HepG2 (cell line): ENCODE measurements around the gene MYORG. TPM values are rescaled to one million over a fixed set of nuclear protein-coding genes. Genes with fewer than 3 reads are reported as not detected.

Experiments
- AGO2 ChIP-seq: fragments of 200-400 bp; formaldehyde crosslinking; optimal IDR thresholded peaks from 2 replicates; pipeline ENCODE3; 2017; ENCODE audit warnings: mild to moderate bottlenecking, low read depth, low read length, moderate library complexity
- ASH2L ChIP-seq: fragments of 300-600, 200-600 bp; sonication (generic); IDR thresholded peaks from 2 replicates; pipeline ENCODE4 v1.7.0; 2017; ENCODE audit warnings: low read depth, mild to moderate bottlenecking, moderate library complexity, mixed read lengths, low read length; ENCODE audit not compliant: insufficient read length
- CBX1 ChIP-seq: IDR thresholded peaks from one replicate; pipeline ENCODE4 v1.6.1; 2016; ENCODE audit warnings: antibody characterized with exemption, low read depth
- FOXK2 ChIP-seq: fragments of 450-650 bp; IDR thresholded peaks from 2 replicates; pipeline ENCODE4 v1.6.1; 2016
- HNRNPH1 ChIP-seq: fragments of 200-400 bp; formaldehyde crosslinking; optimal IDR thresholded peaks from 2 replicates; pipeline ENCODE3; 2017; ENCODE audit warnings: mild to moderate bottlenecking, low read depth, low read length
- MTA1 ChIP-seq: sonication (generic); formaldehyde crosslinking; IDR thresholded peaks from 2 replicates; pipeline ENCODE4 v1.4.0; 2020; ENCODE audit warnings: missing genetic modification reagents, mild to moderate bottlenecking, borderline replicate concordance
- NRL ChIP-seq: sonication (generic); formaldehyde crosslinking; IDR thresholded peaks from 2 replicates; pipeline ENCODE4 v1.5.0; 2020; ENCODE audit warnings: missing genetic modification reagents, mild to moderate bottlenecking, moderate library complexity, borderline replicate concordance
- PAX8 ChIP-seq: sonication (generic); formaldehyde crosslinking; IDR thresholded peaks from 2 replicates; pipeline ENCODE4 v1.8.0; 2022; ENCODE audit warnings: mild to moderate bottlenecking, missing genetic modification reagents, borderline replicate concordance
- PCBP1 ChIP-seq: fragments of 200-400 bp; formaldehyde crosslinking; IDR thresholded peaks from 2 replicates; pipeline ENCODE4 v1.6.1; 2017; ENCODE audit warnings: mild to moderate bottlenecking, low read depth, low read length, borderline replicate concordance
- RBFOX2 ChIP-seq: fragments of 200-400 bp; formaldehyde crosslinking; IDR thresholded peaks from 2 replicates; pipeline ENCODE4 v1.6.1; 2017; ENCODE audit warnings: low read depth, mild to moderate bottlenecking, low read length
- RNF2 ChIP-seq: fragments of 450-650 bp; conservative IDR thresholded peaks from 2 replicates; pipeline ENCODE4 v1.6.1; 2016; ENCODE audit warnings: low read depth
- SIN3B ChIP-seq: fragments of 150-350 bp; IDR thresholded peaks from 2 replicates; pipeline ENCODE4 v1.6.1; 2014; ENCODE audit warnings: low read length
- SMAD3 ChIP-seq: sonication (generic); formaldehyde crosslinking; IDR thresholded peaks from 2 replicates; pipeline ENCODE4 v1.4.0; 2020; ENCODE audit warnings: missing genetic modification reagents
- STAG1 ChIP-seq: sonication (generic); formaldehyde crosslinking; IDR thresholded peaks from 2 replicates; pipeline ENCODE4 v1.4.0; 2020; ENCODE audit warnings: missing genetic modification reagents
- THYN1 ChIP-seq: sonication (generic); formaldehyde crosslinking; IDR thresholded peaks from 2 replicates; pipeline ENCODE4 v1.8.1; 2023; ENCODE audit warnings: low read depth, mild to moderate bottlenecking, moderate library complexity, missing genetic modification reagents, borderline replicate concordance
- TSC22D2 ChIP-seq: sonication (generic); formaldehyde crosslinking; IDR thresholded peaks from 2 replicates; pipeline ENCODE4 v1.5.1; 2020; ENCODE audit warnings: missing genetic modification reagents, mild to moderate bottlenecking, borderline replicate concordance
- ZBTB43 ChIP-seq: sonication (generic); formaldehyde crosslinking; conservative IDR thresholded peaks from 2 replicates; pipeline ENCODE4 v1.4.0; 2020; ENCODE audit warnings: missing genetic modification reagents
- ZFP37 ChIP-seq: sonication (generic); formaldehyde crosslinking; IDR thresholded peaks from 2 replicates; pipeline ENCODE4 v1.4.0; 2020; ENCODE audit warnings: missing genetic modification reagents, borderline replicate concordance
- ZHX2 ChIP-seq, 2 experiments: sonication (generic) in 1 of 2; formaldehyde crosslinking in 1 of 2; IDR thresholded peaks; 2 replicates each; pipeline versions ENCODE4 v1.6.1 to v1.9.0; 2014 to 2022; ENCODE audit warnings: antibody characterized with exemption in 1 of 2, borderline replicate concordance in 1 of 2, inconsistent platforms in 1 of 2, low read depth in 1 of 2, missing genetic modification reagents in 1 of 2
- ZNF17 ChIP-seq: sonication (generic); formaldehyde crosslinking; IDR thresholded peaks from 2 replicates; pipeline ENCODE4 v1.5.0; 2020; ENCODE audit warnings: mild to moderate bottlenecking, missing genetic modification reagents
- ZNF773 ChIP-seq: sonication (generic); formaldehyde crosslinking; IDR thresholded peaks from 2 replicates; pipeline ENCODE4 v1.4.0; 2020; ENCODE audit warnings: missing genetic modification reagents, borderline replicate concordance
- polyA plus RNA-seq, 8 experiments: library from polyadenylated mRNA; depleted of rRNA in 3 of 8; stranded (reverse) in 7 of 8; unstranded in 1 of 8; fragments of >200 nt; fragmentation: Illumina TruSeq in 4 of 8; extraction: Trizol in 4 of 8; gene quantifications; 2 replicates each; pipeline versions ENCODE4 v1.2.1 to v1.2.3, GENCODE V29; 2011 to 2016; ENCODE audit warnings: low read depth in 4 of 8, missing spikeins in 1 of 8, mixed read lengths in 1 of 8; ENCODE audit not compliant: insufficient read depth in 1 of 8
- total RNA-seq, 5 experiments: library from RNA; depleted of rRNA; stranded (reverse); fragments of >200 nt; fragmentation: Illumina TruSeq; extraction: Trizol; gene quantifications; 2 replicates each; pipeline ENCODE4 v1.2.3, GENCODE V29; 2016; ENCODE audit warnings: low read depth in 1 of 5
- TF ChIP-seq, protein P1 (sequence below): sonication (generic); formaldehyde crosslinking; IDR thresholded peaks from 2 replicates; pipeline ENCODE4 v1.4.0; 2020; ENCODE audit warnings: missing genetic modification reagents

MYORG gene
- total and polyA plus RNA-seq, 2 of the 13 experiments (the other 11 are each of a cell fraction or from before 2014, with no cell fraction given): 11.1 to 22.4 TPM

DNA sequence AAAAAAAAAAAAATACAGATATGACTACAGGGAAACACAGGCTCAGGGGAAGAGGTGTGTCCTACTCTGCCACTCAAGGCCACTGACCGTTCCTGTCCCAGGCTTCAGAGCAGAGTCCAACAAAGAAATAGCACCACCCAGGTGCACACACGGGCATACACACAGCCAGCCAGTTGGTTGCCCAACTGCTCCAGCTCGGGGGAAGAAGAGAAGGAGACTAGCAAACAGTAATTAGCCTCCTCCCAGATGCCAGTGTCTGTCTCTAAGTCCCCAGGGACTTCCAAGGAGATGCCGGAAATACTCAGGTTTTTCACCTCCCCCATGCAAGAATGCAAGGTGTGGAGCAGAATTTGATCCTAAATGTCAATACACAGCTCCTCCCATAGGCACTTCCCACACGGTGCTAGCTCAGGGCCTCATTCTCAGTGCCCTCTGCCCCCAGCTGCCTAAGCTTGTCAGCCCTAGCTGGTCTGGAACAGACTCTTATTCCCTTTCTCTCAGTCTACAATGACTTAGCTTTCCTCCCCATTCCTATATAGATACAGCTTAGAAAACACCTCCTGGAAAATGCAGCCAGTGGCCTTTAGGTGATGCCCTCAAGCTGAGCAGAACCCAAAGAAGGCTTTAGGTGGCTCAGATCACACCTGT lies 1.7 kb downstream of the MYORG start (continued):
- peak; percentile 43 for TF ChIP-seq STAG1 (CRISPR knock-in tag)
- TF ChIP-seq RNF2: no peak
- no peak for TF ChIP-seq ZNF773 (CRISPR knock-in tag)
- no peak for TF ChIP-seq PAX8 (CRISPR knock-in tag)
- TF ChIP-seq ZHX2 (IDR thresholded peaks at IDR 0.05; ENCODE audit: low read depth): no peak
- no peak for TF ChIP-seq ZHX2 (CRISPR knock-in tag; IDR thresholded peaks at IDR 0.05; ENCODE audit: borderline replicate concordance)
- peak; percentile 80 for TF ChIP-seq ASH2L
- 0 out of 2 replicates have a peak, but pooled peaks have one; percentile 35 for TF ChIP-seq RBFOX2
- TF ChIP-seq PCBP1: no peak
- 0 out of 2 replicates have a peak, but pooled peaks have one; percentile 41 for TF ChIP-seq SMAD3 (CRISPR knock-in tag)
- TF ChIP-seq ZFP37 (CRISPR knock-in tag): no peak
- TF ChIP-seq AGO2: no peak
- no peak for TF ChIP-seq CBX1
- TF ChIP-seq, protein P1, sequence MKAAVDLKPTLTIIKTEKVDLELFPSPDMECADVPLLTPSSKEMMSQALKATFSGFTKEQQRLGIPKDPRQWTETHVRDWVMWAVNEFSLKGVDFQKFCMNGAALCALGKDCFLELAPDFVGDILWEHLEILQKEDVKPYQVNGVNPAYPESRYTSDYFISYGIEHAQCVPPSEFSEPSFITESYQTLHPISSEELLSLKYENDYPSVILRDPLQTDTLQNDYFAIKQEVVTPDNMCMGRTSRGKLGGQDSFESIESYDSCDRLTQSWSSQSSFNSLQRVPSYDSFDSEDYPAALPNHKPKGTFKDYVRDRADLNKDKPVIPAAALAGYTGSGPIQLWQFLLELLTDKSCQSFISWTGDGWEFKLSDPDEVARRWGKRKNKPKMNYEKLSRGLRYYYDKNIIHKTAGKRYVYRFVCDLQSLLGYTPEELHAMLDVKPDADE (CRISPR knock-in tag): no peak
- TF ChIP-seq ZBTB43: no peak
- TF ChIP-seq HNRNPH1: no peak
- peak; percentile 61; the same call in 1 of the 2 replicates for TF ChIP-seq FOXK2
- TF ChIP-seq NRL: no peak
- TF ChIP-seq SIN3B: no peak
- no peak for TF ChIP-seq TSC22D2 (CRISPR knock-in tag)
- no peak for TF ChIP-seq THYN1 (CRISPR knock-in tag)
- no peak for TF ChIP-seq ZNF17
- TF ChIP-seq MTA1 (CRISPR knock-in tag): peak; percentile 48; the same call in 1 of the 2 replicates
